NCI-H345 (cell line): ENCODE results near the gene EZR.
A peak's percentile ranks its signal among the peaks of the same experiment; 100 is the strongest.

Experiments used
- DNase-seq: peaks from one replicate; lab custom pipeline; 2025; lab: John Stamatoyannopoulos, UW

EZR gene

GRCh38 chr6:158760618-158761250 lies 58.4 kb downstream of the EZR start:
- no peak for DNase-seq

GRCh38 chr6:158759966-158760617 lies 59.1 kb downstream of the EZR start:
- DNase-seq = no peak

GRCh38 chr6:158758941-158759479 lies 60.2 kb downstream of the EZR start:
- DNase-seq = peak; percentile 94

GRCh38 chr6:158758451-158758860 lies 60.7 kb downstream of the EZR start:
- peak; percentile 94 for DNase-seq

GRCh38 chr6:158757753-158758090 lies 61.4 kb downstream of the EZR start:
- no peak for DNase-seq

GRCh38 chr6:158756977-158757752 lies 62.0 kb downstream of the EZR start:
- no peak for DNase-seq

- no peak for DNase-seq
These were observed 63.0 kb downstream of the EZR start for GRCh38 chr6:158756126-158756525.

- DNase-seq = no peak
These were observed 63.5 kb downstream of the EZR start for GRCh38 chr6:158755636-158756035.

- DNase-seq = peak; percentile 91
These were observed 64.4 kb downstream of the EZR start for GRCh38 chr6:158754738-158755137.

GRCh38 chr6:158753811-158754210 lies 65.4 kb downstream of the EZR start:
- DNase-seq = no peak

GRCh38 chr6:158752613-158753012 lies 66.6 kb downstream of the EZR start:
- peak; percentile 81 for DNase-seq

- DNase-seq = no peak
These were observed 67.2 kb downstream of the EZR start for GRCh38 chr6:158751921-158752320.

- DNase-seq = no peak
These were observed 67.9 kb downstream of the EZR start for GRCh38 chr6:158751224-158751623.

GRCh38 chr6:158744986-158745430 lies 74.2 kb downstream of the EZR start:
- no peak for DNase-seq

GRCh38 chr6:158743033-158743651 lies 76.0 kb downstream of the EZR start:
- DNase-seq = no peak

- no peak for DNase-seq
These were observed 79.5 kb downstream of the EZR start for GRCh38 chr6:158739673-158740072.

GRCh38 chr6:158737710-158738615 lies 81.2 kb downstream of the EZR start:
- no peak for DNase-seq

GRCh38 chr6:158737082-158737709 lies 82.0 kb downstream of the EZR start:
- DNase-seq = no peak

GRCh38 chr6:158735009-158735408 lies 84.2 kb downstream of the EZR start:
- DNase-seq = no peak

GRCh38 chr6:158730541-158730907 lies 88.6 kb downstream of the EZR start:
- no peak for DNase-seq
